Smooth muscle cell (in vitro differentiated cells): ENCODE data around the gene PXYLP1. TPM values are rescaled to one million over a fixed set of nuclear protein-coding genes. Genes with fewer than 3 reads are reported as not detected.

Source experiments
- DNase-seq: peaks from one replicate; lab custom pipeline; 2025; ENCODE audit not compliant: unreplicated experiment; lab: John Stamatoyannopoulos, UW
- H2AFZ ChIP-seq: fragments of 200-600 bp; sonication (generic); 2 replicates; pipeline ENCODE4 v1.6.0; 2016; ENCODE audit warnings: antibody characterized with exemption, low read depth, mild to moderate bottlenecking
- H3F3A ChIP-seq: fragments of 200-600 bp; sonication (generic); 2 replicates; pipeline ENCODE4 v1.6.0; 2017; ENCODE audit warnings: antibody characterized with exemption, low read depth
- H3K27ac ChIP-seq: fragments of 200-600 bp; sonication (generic); 2 replicates; pipeline ENCODE4 v1.5.1; 2016; ENCODE audit warnings: low read depth, mild to moderate bottlenecking
- H3K27me3 ChIP-seq: fragments of 200-600 bp; sonication (generic); 2 replicates; pipeline ENCODE4 v1.6.1; 2016; ENCODE audit warnings: low read depth, mild to moderate bottlenecking
- H3K36me3 ChIP-seq: fragments of 200-600 bp; sonication (generic); 2 replicates; pipeline ENCODE4 v1.5.1; 2016; ENCODE audit warnings: low read depth
- H3K4me1 ChIP-seq: fragments of 200-600 bp; sonication (generic); 2 replicates; pipeline ENCODE4 v1.5.1; 2016; ENCODE audit warnings: low read depth
- H3K4me2 ChIP-seq: fragments of 200-600 bp; sonication (generic); 2 replicates; pipeline ENCODE4 v1.6.0; 2016; ENCODE audit warnings: mild to moderate bottlenecking
- H3K4me3 ChIP-seq: fragments of 200-600 bp; sonication (generic); 2 replicates; pipeline ENCODE4 v1.5.1; 2016; ENCODE audit warnings: mild to moderate bottlenecking
- H3K79me2 ChIP-seq: fragments of 200-600 bp; sonication (generic); 2 replicates; pipeline ENCODE4 v1.6.0; 2016; ENCODE audit warnings: low read depth, mild to moderate bottlenecking
- H3K9ac ChIP-seq: fragments of 200-600 bp; sonication (generic); 2 replicates; pipeline ENCODE4 v1.6.0; 2016; ENCODE audit warnings: low read depth
- H3K9me3 ChIP-seq: fragments of 200-600 bp; sonication (generic); replicated peaks from 2 replicates; pipeline ENCODE4 v1.5.1; 2016; ENCODE audit warnings: low read depth
- H4K20me1 ChIP-seq: fragments of 200-600 bp; sonication (generic); 2 replicates; pipeline ENCODE4 v1.6.0; 2016; ENCODE audit warnings: low read depth
- WGBS: methylation state at CpG from one replicate; pipeline ENCODE4 v1.1.7; 2016; ENCODE audit warnings: low lambda C conversion rate; 5-methylcytosine and 5-hydroxymethylcytosine counted together
- polyA plus RNA-seq: library from polyadenylated mRNA; unstranded; fragments of >200 nt; fragmentation: Nextera tagmentation; extraction: Ambion mirVana; gene quantifications from 2 replicates; pipeline ENCODE4 v1.2.1, GENCODE V29; 2016
- total RNA-seq: library from RNA; depleted of rRNA; stranded (reverse); fragments of >200 nt; gene quantifications from 2 replicates; pipeline ENCODE4 v1.2.3, GENCODE V29; 2014
- TF ChIP-seq, protein P1 (sequence below): fragments of 200-600 bp; sonication (generic); IDR thresholded peaks from 2 replicates; pipeline ENCODE4 v1.5.1; 2017; ENCODE audit warnings: borderline replicate concordance, mild to moderate bottlenecking, antibody characterized with exemption; ENCODE audit not compliant: insufficient read depth, poor library complexity, severe bottlenecking

PXYLP1 gene
- total and polyA plus RNA-seq, 2 experiments from 2014 or later = 3.3 to 5.6 TPM

DNA sequence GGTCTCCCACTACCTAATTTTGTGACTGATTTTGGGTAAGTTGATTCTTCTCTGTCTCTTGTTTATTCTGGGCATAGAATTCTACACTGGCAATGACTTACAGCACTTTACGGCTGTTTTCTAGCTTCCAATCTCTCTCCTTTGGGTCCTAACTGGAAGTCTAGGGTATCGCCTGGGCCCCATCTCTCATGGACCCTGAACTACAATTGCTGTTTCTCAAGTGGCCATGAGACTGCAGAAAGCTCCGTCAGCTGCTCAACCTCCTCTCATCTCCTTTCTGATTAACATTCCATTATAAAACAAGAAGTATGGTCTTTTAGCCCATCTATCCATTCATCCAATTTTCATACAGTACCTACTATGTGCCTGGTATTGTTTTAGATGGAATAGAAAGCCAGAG is 4.4 kb upstream of the PXYLP1 start:
- Histone ChIP-seq H3K9me3 (peaks cover 3% of the 10 kb centered on the region), H3F3A (no peaks in the 10 kb centered on the region), H3K4me3 (no peak overlapping the region), H3K4me2 (no peak overlapping the region), H3K36me3 (no peaks in the 10 kb centered on the region), H3K4me1 (peaks cover 12% of the 10 kb centered on the region), H3K79me2 (no peaks in the 10 kb centered on the region), H2AFZ (no peak overlapping the region), H4K20me1 (no peaks in the 10 kb centered on the region), H3K27ac (no peak overlapping the region), H3K9ac (no peak overlapping the region), H3K27me3 (no peaks in the 10 kb centered on the region)
- no peak for DNase-seq
- 91% methylated on average over 3 of the region's 3 CpGs for WGBS
- TF ChIP-seq, protein P1, sequence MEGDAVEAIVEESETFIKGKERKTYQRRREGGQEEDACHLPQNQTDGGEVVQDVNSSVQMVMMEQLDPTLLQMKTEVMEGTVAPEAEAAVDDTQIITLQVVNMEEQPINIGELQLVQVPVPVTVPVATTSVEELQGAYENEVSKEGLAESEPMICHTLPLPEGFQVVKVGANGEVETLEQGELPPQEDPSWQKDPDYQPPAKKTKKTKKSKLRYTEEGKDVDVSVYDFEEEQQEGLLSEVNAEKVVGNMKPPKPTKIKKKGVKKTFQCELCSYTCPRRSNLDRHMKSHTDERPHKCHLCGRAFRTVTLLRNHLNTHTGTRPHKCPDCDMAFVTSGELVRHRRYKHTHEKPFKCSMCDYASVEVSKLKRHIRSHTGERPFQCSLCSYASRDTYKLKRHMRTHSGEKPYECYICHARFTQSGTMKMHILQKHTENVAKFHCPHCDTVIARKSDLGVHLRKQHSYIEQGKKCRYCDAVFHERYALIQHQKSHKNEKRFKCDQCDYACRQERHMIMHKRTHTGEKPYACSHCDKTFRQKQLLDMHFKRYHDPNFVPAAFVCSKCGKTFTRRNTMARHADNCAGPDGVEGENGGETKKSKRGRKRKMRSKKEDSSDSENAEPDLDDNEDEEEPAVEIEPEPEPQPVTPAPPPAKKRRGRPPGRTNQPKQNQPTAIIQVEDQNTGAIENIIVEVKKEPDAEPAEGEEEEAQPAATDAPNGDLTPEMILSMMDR = no peak

DNA sequence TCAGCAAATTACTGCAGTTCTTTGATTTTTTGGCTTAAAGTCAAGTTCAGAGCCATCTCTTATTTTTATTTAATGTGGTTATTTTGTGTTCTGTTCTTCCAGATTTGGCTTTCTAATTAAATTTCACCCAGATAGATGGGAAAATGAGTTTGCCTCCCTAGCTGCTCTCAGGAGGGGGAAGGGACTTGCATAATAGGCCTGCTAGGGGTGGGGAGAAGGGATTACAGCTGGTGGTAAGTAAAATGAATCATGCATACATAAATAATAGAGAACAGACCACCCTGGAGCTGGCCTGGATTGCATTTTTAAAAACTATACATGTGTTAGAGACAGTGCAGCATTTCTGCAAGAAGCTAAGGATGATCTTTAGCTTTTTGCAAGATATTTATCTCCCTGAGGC is 3.9 kb upstream of the PXYLP1 start:
- Histone ChIP-seq H3K4me2 (no peak overlapping the region), H3K36me3 (no peaks in the 10 kb centered on the region), H3K27ac (no peak overlapping the region), H3K27me3 (peaks cover 5% of the 10 kb centered on the region), H3K4me3 (no peak overlapping the region), H2AFZ (no peak overlapping the region), H3K79me2 (no peaks in the 10 kb centered on the region), H3F3A (no peaks in the 10 kb centered on the region), H4K20me1 (no peaks in the 10 kb centered on the region), H3K9ac (no peak overlapping the region), H3K4me1 (peaks cover 12% of the 10 kb centered on the region), H3K9me3 (peaks cover 3% of the 10 kb centered on the region)
- TF ChIP-seq, protein P1 = no peak
- no peak for DNase-seq

DNA sequence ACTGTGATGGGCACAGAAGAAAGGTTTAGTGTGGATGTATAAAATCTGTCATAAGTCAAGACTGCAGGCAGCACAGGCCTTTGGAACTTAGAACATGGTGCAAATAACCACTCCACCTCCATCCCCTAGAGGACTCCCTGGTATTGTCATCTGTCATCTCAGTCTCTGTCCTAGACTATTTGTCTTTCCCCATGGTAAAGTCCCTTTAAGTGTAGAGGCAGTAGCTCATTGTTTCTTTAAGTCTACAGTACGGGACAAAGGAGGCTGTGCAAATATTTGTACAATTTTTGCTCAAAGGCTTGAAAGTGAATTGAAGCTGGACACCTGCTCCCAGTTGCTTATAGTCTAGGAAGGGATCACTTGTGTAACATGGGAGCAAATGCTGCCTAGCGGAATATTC is 3.2 kb upstream of the PXYLP1 start:
- 97% methylated on average over 2 of the region's 2 CpGs for WGBS
- no peaks in the 10 kb centered on the region for H3K36me3 ChIP-seq

DNA sequence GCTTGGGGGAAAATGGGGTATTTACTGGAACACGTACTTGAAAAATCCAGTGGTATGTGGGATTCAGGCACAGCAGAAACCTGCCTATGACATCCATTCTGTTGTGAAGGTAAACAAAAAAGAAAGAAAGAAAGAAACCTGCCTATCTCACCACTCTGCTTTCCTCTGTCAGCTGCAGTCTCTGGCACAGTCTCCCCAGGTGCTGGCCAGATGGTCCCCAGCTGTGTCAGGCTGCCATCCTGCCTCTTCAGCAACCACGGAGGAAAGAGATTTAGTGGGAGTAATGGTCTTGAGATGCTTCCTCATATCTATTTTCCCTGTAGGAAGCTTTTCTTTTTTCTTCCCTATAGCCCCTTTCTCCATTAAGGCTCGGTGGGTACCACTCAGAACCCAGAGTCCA is 2.5 kb upstream of the PXYLP1 start:
- Histone ChIP-seq H3K4me2 (no peak overlapping the region), H2AFZ (no peak overlapping the region), H3K27ac (no peak overlapping the region), H3K9ac (no peak overlapping the region), H3K4me3 (no peak overlapping the region), H3K9me3 (no peaks in the 10 kb centered on the region), H3K79me2 (no peaks in the 10 kb centered on the region), H3F3A (no peaks in the 10 kb centered on the region), H4K20me1 (no peaks in the 10 kb centered on the region), H3K27me3 (peaks cover 11% of the 10 kb centered on the region), H3K36me3 (no peaks in the 10 kb centered on the region), H3K4me1 (peaks cover 12% of the 10 kb centered on the region)
- TF ChIP-seq, protein P1 = no peak
- WGBS = 80% methylated on average over 3 of the region's 3 CpGs
- DNase-seq = no peak

More for the DNA sequence above, 3.2 kb upstream of the PXYLP1 start:
- Histone ChIP-seq H3K4me3 (no peak overlapping the region), H3K27me3 (peaks cover 7% of the 10 kb centered on the region), H3F3A (no peaks in the 10 kb centered on the region), H4K20me1 (no peaks in the 10 kb centered on the region), H3K27ac (no peak overlapping the region), H3K9me3 (no peaks in the 10 kb centered on the region), H3K79me2 (no peaks in the 10 kb centered on the region), H3K9ac (no peak overlapping the region), H3K4me1 (peaks cover 12% of the 10 kb centered on the region), H3K4me2 (no peak overlapping the region), H2AFZ (no peak overlapping the region)
- DNase-seq = no peak
- TF ChIP-seq, protein P1 = no peak
